ENCODE results near the gene SOX15. TPM values are rescaled to one million over a fixed set of nuclear protein-coding genes. Genes with fewer than 3 reads are reported as not detected.

The SOX15 gene
- total and polyA plus RNA-seq, 7 donors: 0.11 to 0.71 (median 0.20) TPM

DNA sequence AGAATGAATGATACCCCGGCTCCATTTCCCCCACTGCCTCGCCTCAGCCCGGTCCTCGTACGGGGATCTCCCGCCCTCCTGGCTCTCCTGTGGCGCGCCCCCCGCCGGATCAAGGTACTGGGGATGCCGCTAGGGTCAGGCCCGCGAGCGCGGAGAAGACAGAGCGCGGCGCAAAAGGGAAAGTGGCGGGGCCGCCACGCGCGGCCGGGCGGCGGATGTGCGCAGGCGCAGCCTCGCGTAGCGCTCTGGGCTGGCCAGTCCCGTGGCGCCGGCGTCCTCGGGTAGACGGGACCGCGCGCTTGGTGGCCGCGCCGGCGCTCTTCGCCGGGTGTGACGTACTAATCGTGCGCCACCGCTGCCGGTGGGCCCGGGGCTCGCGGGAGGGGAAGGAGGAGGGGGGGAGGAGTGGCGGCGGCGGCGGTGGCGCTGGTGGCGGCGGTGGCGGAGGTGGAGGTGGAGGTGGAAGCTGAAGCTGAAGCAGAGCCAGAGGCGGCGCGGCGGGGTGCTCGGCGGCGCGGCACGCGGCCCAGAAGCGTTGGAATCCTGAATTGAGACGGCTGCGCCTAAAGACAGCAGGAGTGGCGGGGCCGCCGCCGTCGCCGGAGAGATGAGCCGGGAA is 28.2 kb downstream of the SOX15 start, which contains the start of gene SENP3:
SENP3 (plus strand) TSS at position 331 of the 619 bp plus-strand sequence. CDS start 1,158 bp downstream, outside the sequence.
- Histone ChIP-seq H3K9me3 (no peaks in the 10 kb centered on the region), H3K4me3 (peak within 1 kb of the TSS; percentile 96), H3K27ac (peak within 1 kb of the TSS; percentile 94), H3K27me3 (ENCODE audit: insufficient read depth in 3 of 3, low read length in 2 of 3) (no peaks in the 10 kb centered on the region), H3K4me1 (peaks cover 45% of the 10 kb centered on the region), H3K36me3 (ENCODE audit: insufficient read depth in 1 of 2, low read depth in 1 of 2) (peaks cover 6 to 38% of the 10 kb centered on the region in 2 donors)
- WGBS, 3 donors: 0% methylated on average over 33 to 81 of the region's 82 CpGs
- peak; percentile 94 to 96 for DNase-seq
- intact Hi-C loops (cut with DNase I): loop anchor here (2.0 to 10.0 kb wide), 6 partner anchors 47 to 317 kb away; partner anchors contain the start of genes FGF11 (in 2 of the 2), GABARAP (in 1 of the 2), KCTD11 (in 1 of the 2) and TMEM102 (in 1 of the 2)
- ATAC-seq: peak; percentile 89 to 92 (median 90)
- TF ChIP-seq, protein P1, sequence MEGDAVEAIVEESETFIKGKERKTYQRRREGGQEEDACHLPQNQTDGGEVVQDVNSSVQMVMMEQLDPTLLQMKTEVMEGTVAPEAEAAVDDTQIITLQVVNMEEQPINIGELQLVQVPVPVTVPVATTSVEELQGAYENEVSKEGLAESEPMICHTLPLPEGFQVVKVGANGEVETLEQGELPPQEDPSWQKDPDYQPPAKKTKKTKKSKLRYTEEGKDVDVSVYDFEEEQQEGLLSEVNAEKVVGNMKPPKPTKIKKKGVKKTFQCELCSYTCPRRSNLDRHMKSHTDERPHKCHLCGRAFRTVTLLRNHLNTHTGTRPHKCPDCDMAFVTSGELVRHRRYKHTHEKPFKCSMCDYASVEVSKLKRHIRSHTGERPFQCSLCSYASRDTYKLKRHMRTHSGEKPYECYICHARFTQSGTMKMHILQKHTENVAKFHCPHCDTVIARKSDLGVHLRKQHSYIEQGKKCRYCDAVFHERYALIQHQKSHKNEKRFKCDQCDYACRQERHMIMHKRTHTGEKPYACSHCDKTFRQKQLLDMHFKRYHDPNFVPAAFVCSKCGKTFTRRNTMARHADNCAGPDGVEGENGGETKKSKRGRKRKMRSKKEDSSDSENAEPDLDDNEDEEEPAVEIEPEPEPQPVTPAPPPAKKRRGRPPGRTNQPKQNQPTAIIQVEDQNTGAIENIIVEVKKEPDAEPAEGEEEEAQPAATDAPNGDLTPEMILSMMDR (IDR thresholded peaks at IDR 0.05): no peak

DNA sequence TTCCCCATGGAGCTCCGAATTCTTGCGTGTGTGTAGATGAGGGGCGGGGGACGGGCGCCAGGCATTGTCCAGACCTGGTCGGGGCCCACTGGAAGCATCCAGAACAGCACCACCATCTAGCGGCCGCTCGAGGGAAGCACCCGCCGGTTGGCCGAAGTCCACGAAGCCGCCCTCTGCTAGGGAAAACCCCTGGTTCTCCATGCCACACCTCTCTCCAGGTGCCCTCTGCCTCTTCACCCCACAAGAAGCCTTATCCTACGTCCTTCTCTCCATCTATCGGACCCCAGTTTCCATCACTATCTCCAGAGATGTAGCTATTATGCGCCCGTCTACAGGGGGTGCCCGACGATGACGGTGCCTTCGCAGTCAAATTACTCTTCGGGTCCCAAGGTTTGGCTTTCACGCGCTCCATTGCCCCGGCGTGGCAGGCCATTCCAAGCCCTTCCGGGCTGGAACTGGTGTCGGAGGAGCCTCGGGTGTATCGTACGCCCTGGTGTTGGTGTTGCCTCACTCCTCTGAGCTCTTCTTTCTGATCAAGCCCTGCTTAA is 28.8 kb downstream of the SOX15 start:
- 1% methylated on average over 32 of the region's 32 CpGs for WGBS, 3 donors
- TF ChIP-seq, protein P1 (IDR thresholded peaks at IDR 0.05): peak; percentile 86
- H3K36me3 ChIP-seq (ENCODE audit: insufficient read depth in 1 of 2, low read depth in 1 of 2): peaks cover 6 to 32% of the 10 kb centered on the region in 2 donors

DNA sequence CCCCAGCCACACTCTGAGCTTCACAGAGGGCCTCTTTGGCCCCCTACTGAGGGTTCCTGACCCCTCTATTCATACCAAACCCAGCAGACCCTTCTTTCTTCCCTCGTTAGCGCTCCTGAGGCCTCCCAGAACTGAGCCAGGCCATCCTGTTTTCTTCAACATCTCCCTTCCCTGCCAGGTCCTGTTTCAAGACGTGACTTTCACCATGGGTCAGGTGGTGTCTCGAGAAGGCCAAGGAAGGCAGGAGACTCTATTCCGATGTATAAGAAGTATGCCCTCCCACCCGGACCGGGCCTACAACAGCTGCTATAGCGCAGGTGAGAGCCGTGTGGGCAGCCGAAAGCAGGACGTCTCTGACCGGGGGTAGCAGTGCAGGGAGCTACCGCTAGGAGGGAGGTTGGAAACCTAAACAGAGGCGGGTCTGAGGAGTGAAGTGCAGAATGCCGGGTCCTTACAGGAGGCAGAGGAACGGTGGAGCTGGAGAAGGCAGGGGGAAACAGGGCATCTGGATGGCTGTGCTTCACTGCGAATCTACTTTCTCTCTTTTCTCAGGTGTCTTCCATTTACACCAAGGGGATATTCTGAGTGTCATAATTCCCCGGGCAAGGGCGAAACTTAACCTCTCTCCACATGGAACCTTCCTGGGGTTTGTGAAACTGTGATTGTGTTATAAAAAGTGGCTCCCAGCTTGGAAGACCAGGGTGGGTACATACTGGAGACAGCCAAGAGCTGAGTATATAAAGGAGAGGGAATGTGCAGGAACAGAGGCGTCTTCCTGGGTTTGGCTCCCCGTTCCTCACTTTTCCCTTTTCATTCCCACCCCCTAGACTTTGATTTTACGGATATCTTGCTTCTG is 29.5 kb downstream of the SOX15 start:
- intact Hi-C loops (cut with DNase I): loop anchor here (2.0 to 10.0 kb wide), 6 partner anchors 46 to 316 kb away; partner anchors contain the start of genes FGF11 (in 2 of the 2), GABARAP (in 1 of the 2), KCTD11 (in 1 of the 2) and TMEM102 (in 1 of the 2)
- Histone ChIP-seq H3K36me3 (ENCODE audit: insufficient read depth in 1 of 2, low read depth in 1 of 2) (peaks cover 3 to 25% of the 10 kb centered on the region in 2 donors), H3K27ac (peak overlapping the region; percentile 94), H3K9me3 (no peaks in the 10 kb centered on the region), H3K4me3 (peak overlapping the region; percentile 96), H3K4me1 (peaks cover 45% of the 10 kb centered on the region), H3K27me3 (ENCODE audit: insufficient read depth in 3 of 3, low read length in 2 of 3) (no peaks in the 10 kb centered on the region)
- 27 to 30% (median 28%) methylated on average over 20 to 22 of the region's 22 CpGs for WGBS, 3 donors
- ATAC-seq (peak; percentile 53 to 63 (median 56)), DNase-seq (peak; percentile 64 to 70)
- TF ChIP-seq, protein P1 (IDR thresholded peaks at IDR 0.05): peak; percentile 57

More for the DNA sequence above, 28.8 kb downstream of the SOX15 start:
- no peaks in the 10 kb centered on the region for H3K9me3 ChIP-seq
- H3K4me3 ChIP-seq: peak overlapping the region; percentile 96
- intact Hi-C loops (cut with DNase I): loop anchor here (2.0 to 10.0 kb wide), 6 partner anchors 46 to 316 kb away; partner anchors contain the start of genes FGF11 (in 2 of the 2), GABARAP (in 1 of the 2), KCTD11 (in 1 of the 2) and TMEM102 (in 1 of the 2)
- H3K27ac ChIP-seq: peak overlapping the region; percentile 94
- peaks cover 45% of the 10 kb centered on the region for H3K4me1 ChIP-seq
- H3K27me3 ChIP-seq (ENCODE audit: insufficient read depth in 3 of 3, low read length in 2 of 3): no peaks in the 10 kb centered on the region
- ATAC-seq (peak; percentile 82 to 88 (median 84)), DNase-seq (peak; percentile 92 to 96)

All from psoas muscle (tissue), 8 donors.